Mesenchymal stem cell (in vitro differentiated cells and primary cell): ENCODE results near the gene HRAS.

Experiments
- DNase-seq: peaks from one replicate; pipeline ENCODE4 v3.0.0-alpha.2; 2013
- H2AFZ ChIP-seq: one replicate; pipeline ENCODE4 v1.6.1; 2013; ENCODE audit warnings: low read depth, mild to moderate bottlenecking, control low read depth, inconsistent platforms, low read length, moderate library complexity
- H2AK5ac ChIP-seq: 2 replicates; pipeline ENCODE4 v1.6.1; 2013; ENCODE audit warnings: low read length, moderate library complexity, mild to moderate bottlenecking, inconsistent platforms; ENCODE audit not compliant: severe bottlenecking
- H2BK120ac ChIP-seq: one replicate; pipeline ENCODE4 v1.6.1; 2013; ENCODE audit warnings: low read depth, mild to moderate bottlenecking, inconsistent platforms, low read length, moderate library complexity
- H2BK12ac ChIP-seq, 2 experiments: one replicate each; pipeline ENCODE4 v1.6.1; 2013; ENCODE audit warnings: inconsistent platforms in 2 of 2, low read length in 2 of 2, mild to moderate bottlenecking in 2 of 2, moderate library complexity in 2 of 2, control low read depth in 1 of 2
- H2BK15ac ChIP-seq: one replicate; pipeline ENCODE4 v1.6.1; 2013; ENCODE audit warnings: mild to moderate bottlenecking, low read depth, inconsistent platforms; ENCODE audit not compliant: poor library complexity, severe bottlenecking
- H2BK5ac ChIP-seq: 2 replicates; pipeline ENCODE4 v1.6.1; 2013; ENCODE audit warnings: low read depth, mild to moderate bottlenecking, low read length, control low read depth, inconsistent platforms; ENCODE audit not compliant: poor library complexity, severe bottlenecking
- H3K14ac ChIP-seq, 2 experiments: one replicate each; pipeline ENCODE4 v1.6.1; 2013; ENCODE audit warnings: inconsistent platforms in 2 of 2, low read length in 2 of 2, control low read depth in 1 of 2, mild to moderate bottlenecking in 1 of 2, moderate library complexity in 1 of 2
- H3K18ac ChIP-seq, 2 experiments: one replicate each; pipeline ENCODE4 v1.6.1; 2013; ENCODE audit warnings: inconsistent platforms in 2 of 2, low read length in 2 of 2, control low read depth in 1 of 2, low read depth in 1 of 2, mild to moderate bottlenecking in 1 of 2
- H3K23ac ChIP-seq, 2 experiments: one replicate each; pipeline ENCODE4 v1.6.1; 2013; ENCODE audit warnings: inconsistent platforms in 2 of 2, low read length in 2 of 2, mild to moderate bottlenecking in 2 of 2, moderate library complexity in 2 of 2, control low read depth in 1 of 2
- H3K27ac ChIP-seq: 2 replicates; pipeline ENCODE4 v1.5.1; 2013; ENCODE audit warnings: mild to moderate bottlenecking, moderate library complexity, low read length, control low read depth, inconsistent platforms; ENCODE audit not compliant: poor library complexity, severe bottlenecking
- H3K27me3 ChIP-seq, 2 experiments: 2 replicates each; pipeline versions ENCODE4 v1.6.1 to v1.7.0; 2013; ENCODE audit warnings: low read length in 2 of 2, mild to moderate bottlenecking in 2 of 2, moderate library complexity in 2 of 2, control low read depth in 1 of 2, inconsistent platforms in 1 of 2; ENCODE audit not compliant: control insufficient read depth in 1 of 2, insufficient read depth in 1 of 2
- H3K36me3 ChIP-seq, 2 experiments: 2 replicates each; pipeline versions ENCODE4 v1.6.1 to v1.7.0; 2013; ENCODE audit warnings: low read length in 2 of 2, control low read depth in 1 of 2, inconsistent platforms in 1 of 2, low read depth in 1 of 2, mild to moderate bottlenecking in 1 of 2; ENCODE audit not compliant: insufficient read depth in 2 of 2, control insufficient read depth in 1 of 2
- H3K4ac ChIP-seq, 2 experiments: one replicate each; pipeline ENCODE4 v1.6.1; 2013; ENCODE audit warnings: inconsistent platforms in 2 of 2, low read length in 2 of 2, mild to moderate bottlenecking in 2 of 2, moderate library complexity in 2 of 2, control low read depth in 1 of 2, low read depth in 1 of 2
- H3K4me1 ChIP-seq: 2 replicates; pipeline ENCODE4 v1.6.1; 2013; ENCODE audit warnings: low read depth, low read length, control low read depth; ENCODE audit not compliant: control insufficient read depth, insufficient read depth
- H3K4me2 ChIP-seq: 2 replicates; pipeline ENCODE4 v1.6.1; 2013; ENCODE audit warnings: low read length, mild to moderate bottlenecking, inconsistent platforms; ENCODE audit not compliant: poor library complexity, severe bottlenecking
- H3K4me3 ChIP-seq, 2 experiments: 2 replicates each; pipeline versions ENCODE4 v1.5.1 to v1.7.0; 2013; ENCODE audit warnings: low read length in 2 of 2, mild to moderate bottlenecking in 2 of 2, control low read depth in 1 of 2, low read depth in 1 of 2; ENCODE audit not compliant: insufficient read depth in 1 of 2
- H3K79me1 ChIP-seq: replicated peaks from 2 replicates; pipeline ENCODE4 v1.6.1; 2013; ENCODE audit warnings: mild to moderate bottlenecking, control low read depth, low read length, inconsistent platforms; ENCODE audit not compliant: poor library complexity, severe bottlenecking
- H3K9ac ChIP-seq: 2 replicates; pipeline ENCODE4 v1.7.0; 2013; ENCODE audit warnings: mild to moderate bottlenecking, low read length, moderate library complexity
- H3K9me3 ChIP-seq: 2 replicates; pipeline ENCODE4 v1.7.0; 2013; ENCODE audit warnings: mild to moderate bottlenecking, low read length; ENCODE audit not compliant: control insufficient read depth
- H4K8ac ChIP-seq: one replicate; pipeline ENCODE4 v1.6.1; 2013; ENCODE audit warnings: inconsistent platforms, mild to moderate bottlenecking, low read length, moderate library complexity
- H4K91ac ChIP-seq: one replicate; pipeline ENCODE4 v1.6.1; 2013; ENCODE audit warnings: mild to moderate bottlenecking, low read length, inconsistent platforms
- WGBS: methylation state at CpG from one replicate; pipeline ENCODE4 v1.1.7; 2013; ENCODE audit warnings: mixed read lengths; 5-methylcytosine and 5-hydroxymethylcytosine counted together

HRAS gene

DNA sequence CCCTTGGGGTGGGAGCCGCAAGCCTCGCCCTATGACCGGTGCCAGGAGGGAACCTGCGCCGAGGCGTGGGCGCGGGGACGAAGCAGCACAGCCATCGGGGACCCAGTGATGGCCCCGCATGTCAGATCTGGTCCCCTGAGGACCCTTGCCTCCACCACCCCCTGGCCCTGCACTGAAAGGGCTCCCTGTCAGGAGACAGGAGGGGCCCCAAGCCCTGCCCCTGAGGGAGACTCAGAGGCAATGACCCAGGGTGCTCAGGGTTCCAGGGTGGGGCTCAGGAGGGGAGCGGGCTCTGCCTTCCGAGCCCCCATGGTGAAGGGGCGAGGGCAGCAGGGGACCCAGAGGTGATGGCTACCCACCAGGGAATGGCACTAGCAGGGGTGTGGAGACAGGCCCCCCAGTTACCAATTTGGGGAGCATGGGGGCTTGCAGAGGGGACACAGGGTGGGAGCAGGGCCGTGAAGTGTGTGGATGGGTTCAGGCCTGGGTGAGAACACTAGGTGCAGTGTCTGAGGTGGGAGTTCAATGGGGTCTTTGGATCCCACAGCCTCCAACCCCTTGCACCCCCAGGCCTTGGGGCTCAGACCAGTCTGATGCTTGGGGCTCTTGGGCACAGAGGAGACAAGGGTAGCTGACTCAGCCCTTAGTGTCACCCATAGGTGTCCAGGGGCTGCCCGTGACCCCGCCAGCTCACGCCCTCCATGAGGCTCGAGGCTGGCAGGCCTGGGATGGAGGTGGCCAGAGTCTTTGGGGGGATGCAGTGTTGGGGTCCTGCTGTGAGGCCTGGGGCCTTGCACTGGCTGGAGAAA lies 2.5 kb upstream of the HRAS start:
- Histone ChIP-seq H3K18ac (peak overlapping the region; percentile 41 to 60), H3K4ac (peak overlapping the region; percentile 73 to 75), H3K36me3 (peaks cover 8 to 12% of the 10 kb centered on the region in 2 experiments), H3K23ac (peak overlapping the region in 1 of 2 experiments; percentile 0), H3K4me1 (peaks cover 32% of the 10 kb centered on the region), H3K4me3 (peak overlapping the region in 1 of 2 experiments; percentile 77), H3K27ac (no peak overlapping the region), H3K9ac (peak overlapping the region; percentile 57), H2BK12ac (peak overlapping the region; percentile 26 to 63), H2BK15ac (peak overlapping the region; percentile 91), H3K79me1 (peaks cover 4% of the 10 kb centered on the region), H3K27me3 (peaks cover 0 to 17% of the 10 kb centered on the region in 2 experiments), H4K91ac (peak overlapping the region; percentile 93), H3K14ac (no peak overlapping the region), H4K8ac (peak overlapping the region; percentile 90), H2BK5ac (no peak overlapping the region), H3K9me3 (no peaks in the 10 kb centered on the region), H3K4me2 (peak overlapping the region; percentile 23), H2AFZ (no peak overlapping the region), H2BK120ac (peak overlapping the region; percentile 78), H2AK5ac (no peak overlapping the region)
- no peak for DNase-seq
- 62% methylated on average over 18 of the region's 19 CpGs for WGBS

DNA sequence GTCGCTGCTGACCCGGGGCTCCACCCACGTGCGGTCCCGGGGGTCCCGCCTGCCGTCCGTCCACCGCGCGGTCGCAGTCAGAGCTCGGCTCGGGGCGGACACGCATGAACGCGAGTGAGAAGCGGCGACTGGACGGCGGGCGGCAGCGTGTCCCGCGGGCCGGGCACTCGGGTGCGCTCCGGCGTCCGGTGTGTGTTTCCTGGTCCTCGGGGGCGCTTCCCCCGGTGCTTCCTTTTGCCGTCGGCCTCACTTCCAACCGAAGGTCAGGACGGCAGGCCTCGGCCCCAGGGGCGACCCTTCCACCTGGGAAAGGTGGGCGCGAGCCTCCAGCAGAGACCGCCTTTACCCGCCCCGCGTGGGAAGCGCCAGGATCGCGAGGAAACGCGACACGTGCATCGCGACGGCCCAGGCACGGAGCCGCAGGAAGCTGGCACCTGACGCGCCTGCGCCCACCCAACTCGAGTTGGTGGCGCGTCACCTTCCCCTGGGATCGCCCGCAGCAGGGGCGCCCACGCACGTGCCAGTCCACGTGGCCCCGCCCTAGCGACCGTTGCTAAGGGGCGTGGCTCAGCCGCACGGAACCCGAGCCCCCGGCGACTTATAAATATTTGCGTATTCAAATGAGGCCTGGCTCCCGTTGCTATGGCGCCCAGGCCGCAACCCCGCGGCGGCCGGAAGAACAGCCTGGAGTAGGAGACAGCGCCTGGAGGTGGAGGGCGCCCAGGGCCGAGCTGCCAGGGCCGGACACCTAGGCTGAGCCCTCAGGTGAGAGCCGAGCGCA lies 1.7 kb upstream of the HRAS start, which contains the start of gene LRRC56:
Gene LRRC56 (plus strand): TSS at position 687 of the 781 bp plus-strand sequence. CDS start 3,158 bp downstream, outside the sequence.
- H3K27me3 ChIP-seq: peaks cover 0 to 17% of the 10 kb centered on the region in 2 experiments
- H4K91ac ChIP-seq: peak within 1 kb of the TSS; percentile 93
- peaks cover 16 to 20% of the 10 kb centered on the region in 2 experiments for H3K36me3 ChIP-seq
- H2AFZ ChIP-seq: peak within 1 kb of the TSS; percentile 73
- no peak within 1 kb of the TSS for H3K27ac ChIP-seq
- H3K4me1 ChIP-seq: peaks cover 36% of the 10 kb centered on the region
- H2BK15ac ChIP-seq: peak within 1 kb of the TSS; percentile 92
- peak within 1 kb of the TSS; percentile 78 for H2BK120ac ChIP-seq
- peak within 1 kb of the TSS; percentile 41 to 60 for H3K18ac ChIP-seq
- H2BK5ac ChIP-seq: no peak within 1 kb of the TSS
- H3K4me3 ChIP-seq: peak within 1 kb of the TSS; percentile 11 to 77
- peaks cover 10% of the 10 kb centered on the region for H3K79me1 ChIP-seq
- H3K9me3 ChIP-seq: no peaks in the 10 kb centered on the region
- DNase-seq: peak; percentile 91
- H3K4me2 ChIP-seq: peak within 1 kb of the TSS; percentile 23
- 6% methylated on average over 81 of the region's 93 CpGs for WGBS
- H3K4ac ChIP-seq: peak within 1 kb of the TSS; percentile 73 to 75
- H3K9ac ChIP-seq: peak within 1 kb of the TSS; percentile 57
- H2BK12ac ChIP-seq: peak within 1 kb of the TSS; percentile 63 to 72
- H4K8ac ChIP-seq: peak within 1 kb of the TSS; percentile 90
- no peak within 1 kb of the TSS for H3K14ac ChIP-seq
- peak within 1 kb of the TSS in 1 of 2 experiments; percentile 0 for H3K23ac ChIP-seq
- no peak within 1 kb of the TSS for H2AK5ac ChIP-seq

DNA sequence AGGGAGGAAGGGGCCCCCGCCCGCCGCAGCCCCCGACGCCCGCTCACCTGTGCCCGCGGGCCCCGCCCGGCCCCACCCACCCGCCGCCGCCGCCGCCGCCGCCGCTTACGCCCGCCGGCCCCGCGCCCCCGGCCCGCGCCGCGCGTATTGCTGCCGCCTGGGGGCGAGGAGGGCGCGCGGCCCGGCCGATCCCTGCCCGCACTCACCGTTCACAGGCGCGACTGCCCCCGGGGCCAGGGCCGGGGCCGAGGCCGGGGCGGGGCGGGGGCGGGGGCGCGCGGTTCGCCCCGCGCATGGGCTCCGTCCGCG lies 212 bp downstream of the HRAS start:
- Histone ChIP-seq H3K4me3 (peak overlapping the region; percentile 84), H3K4ac (no peak overlapping the region), H3K9ac (no peak overlapping the region), H2AFZ (no peak overlapping the region), H3K36me3 (peaks cover 27 to 34% of the 10 kb centered on the region in 2 experiments), H2BK5ac (no peak overlapping the region), H3K18ac (peak overlapping the region in 1 of 2 experiments; percentile 59), H3K14ac (no peak overlapping the region), H2BK15ac (no peak overlapping the region), H4K8ac (no peak overlapping the region), H2AK5ac (no peak overlapping the region), H2BK12ac (no peak overlapping the region), H3K9me3 (no peaks in the 10 kb centered on the region), H3K27ac (no peak overlapping the region), H3K4me1 (peaks cover 34% of the 10 kb centered on the region), H2BK120ac (peak overlapping the region; percentile 23), H3K79me1 (peaks cover 10% of the 10 kb centered on the region), H3K27me3 (peaks cover 0 to 17% of the 10 kb centered on the region in 2 experiments), H4K91ac (no peak overlapping the region), H3K23ac (no peak overlapping the region), H3K4me2 (no peak overlapping the region)
- WGBS: no CpG with 5 or more reads among the region's 56 CpGs
- DNase-seq: no peak
